Upper lobe of right lung (tissue), 1 donor: ENCODE results near the gene GLIPR1L2. TPM values are rescaled to one million over a fixed set of nuclear protein-coding genes. Genes with fewer than 3 reads are reported as not detected.

Experiments used
- ATAC-seq: fragments of 200-7000 bp; cut with Tn5 transposase; one replicate; pipeline ENCODE4 v1.9.1; 2020; ENCODE audit warnings: mild to moderate bottlenecking, moderate library complexity
- DNase-seq: peaks from one replicate; pipeline ENCODE4 v3.0.0-alpha.2; 2020
- H3K27ac ChIP-seq: fragments of 200-600 bp; one replicate; pipeline ENCODE4 v1.8.0; 2022
- H3K27me3 ChIP-seq: fragments of 200-600 bp; one replicate; pipeline ENCODE4 v1.8.0; 2022; ENCODE audit warnings: mild to moderate bottlenecking
- H3K36me3 ChIP-seq: fragments of 200-600 bp; one replicate; pipeline ENCODE4 v1.8.0; 2022
- H3K4me1 ChIP-seq: fragments of 200-600 bp; one replicate; pipeline ENCODE4 v1.8.0; 2022
- H3K4me3 ChIP-seq: fragments of 200-600 bp; one replicate; pipeline ENCODE4 v1.8.0; 2022; ENCODE audit warnings: mild to moderate bottlenecking
- H3K9me3 ChIP-seq: fragments of 200-600 bp; one replicate; pipeline ENCODE4 v1.8.0; 2022
- CTCF ChIP-seq: fragments of 200-600 bp; IDR thresholded peaks from one replicate; pipeline ENCODE4 v1.8.0; 2022; ENCODE audit warnings: antibody characterized with exemption
- intact Hi-C: fragments of 100-400 bp; cut with DNase I; formaldehyde crosslinking; loops from one replicate; pipeline ENCODE4 v1.11.0; 2022
- total RNA-seq: library from RNA; stranded (reverse); fragmentation: NEBNext Ultra II Directional; extraction: Animal tissue kit (Norgen Biotek cat#: 25700); gene quantifications from one replicate; pipeline ENCODE4 v1.2.1, GENCODE V29; 2021
- donor health status: DM: no; HTN: yes; CAD: no; lungs with severe emphysema.

The GLIPR1L2 gene
- total RNA-seq, 1 donor from 2014 or later: 1.1 TPM

GRCh38 chr12:75378354-75378753, 12.5 kb upstream of the GLIPR1L2 start:
- no peaks in the 10 kb centered on the region for H3K36me3 ChIP-seq
- intact Hi-C loops: no loop called here
- H3K27ac ChIP-seq: no peak overlapping the region
- H3K9me3 ChIP-seq: no peaks in the 10 kb centered on the region
- ATAC-seq (no peak), DNase-seq (no peak)
- TF ChIP-seq CTCF: no peak
- H3K4me1 ChIP-seq: no peaks in the 10 kb centered on the region
- no peak overlapping the region for H3K4me3 ChIP-seq
- H3K27me3 ChIP-seq: no peaks in the 10 kb centered on the region

- intact Hi-C loops: no loop called here
- Histone ChIP-seq H3K36me3 (no peaks in the 10 kb centered on the region), H3K9me3 (no peaks in the 10 kb centered on the region), H3K4me1 (peaks cover 9% of the 10 kb centered on the region), H3K4me3 (peak overlapping the region; percentile 64), H3K27ac (peak overlapping the region; percentile 56), H3K27me3 (no peaks in the 10 kb centered on the region)
- no peak for TF ChIP-seq CTCF
- ATAC-seq (no peak), DNase-seq (no peak)
These were observed 1.8 kb upstream of the GLIPR1L2 start for GRCh38 chr12:75389061-75389460.

GRCh38 chr12:75389706-75390105, 1.2 kb upstream of the GLIPR1L2 start:
- Histone ChIP-seq H3K4me3 (peak overlapping the region; percentile 64), H3K9me3 (no peaks in the 10 kb centered on the region), H3K36me3 (no peaks in the 10 kb centered on the region), H3K27me3 (no peaks in the 10 kb centered on the region), H3K4me1 (peaks cover 9% of the 10 kb centered on the region), H3K27ac (peak overlapping the region; percentile 56)
- DNase-seq (no peak), ATAC-seq (no peak)
- no peak for TF ChIP-seq CTCF
- intact Hi-C loops: no loop called here

- no peak for DNase-seq
- no peak for TF ChIP-seq CTCF
- Histone ChIP-seq H3K4me1 (peaks cover 9% of the 10 kb centered on the region), H3K27me3 (no peaks in the 10 kb centered on the region), H3K4me3 (peak overlapping the region; percentile 64), H3K27ac (peak overlapping the region; percentile 56), H3K36me3 (no peaks in the 10 kb centered on the region), H3K9me3 (no peaks in the 10 kb centered on the region)
- intact Hi-C loops: no loop called here
- no peak for ATAC-seq
These were observed 562 bp upstream of the GLIPR1L2 start for GRCh38 chr12:75390156-75390898.

GRCh38 chr12:75404231-75404630, 13.3 kb downstream of the GLIPR1L2 start:
- no peaks in the 10 kb centered on the region for H3K9me3 ChIP-seq
- DNase-seq (no peak), ATAC-seq (no peak)
- TF ChIP-seq CTCF: no peak
- intact Hi-C loops: no loop called here
- H3K36me3 ChIP-seq: no peaks in the 10 kb centered on the region
- H3K27ac ChIP-seq: no peak overlapping the region
- H3K27me3 ChIP-seq: no peaks in the 10 kb centered on the region
- H3K4me1 ChIP-seq: no peaks in the 10 kb centered on the region
- no peak overlapping the region for H3K4me3 ChIP-seq
